OCI-LY1 (cell line): ENCODE results near the gene CRB2.

Source experiments
- CTCF ChIP-seq: fragments of 200-600 bp; sonication (generic), shearing (Covaris generic); IDR thresholded peaks from 2 replicates; pipeline ENCODE4 v1.5.1; 2017; ENCODE audit warnings: mild to moderate bottlenecking, antibody characterized with exemption, low read length, moderate library complexity, mixed read lengths
- EZH2 ChIP-seq: fragments of 200-600 bp; sonication (generic), shearing (Covaris generic); IDR thresholded peaks from 2 replicates; pipeline ENCODE4 v1.8.0; 2017; ENCODE audit warnings: borderline replicate concordance, mixed run types, mild to moderate bottlenecking, antibody characterized with exemption, low read length, moderate library complexity, mixed read lengths

- TF ChIP-seq CTCF (no peak), EZH2 (no peak)
Measured at GRCh38 chr9:123314617-123315016, 41.4 kb upstream of the CRB2 start.
